H1 (cell line): ENCODE data around the gene SEMA5B.

ENCODE experiments used
- BACH1 ChIP-seq: IDR thresholded peaks from 2 replicates; pipeline ENCODE4 v1.6.1; 2012; ENCODE audit warnings: low read length, improper control_type of control experiment
- CTCF ChIP-seq, 3 experiments: IDR thresholded peaks; 1 replicate in 2 of 3; 2 replicates in 1 of 3; pipeline versions ENCODE4 v1.5.1 to v1.6.1; 2011; ENCODE audit warnings: low read length in 3 of 3, mild to moderate bottlenecking in 3 of 3, inconsistent platforms in 2 of 3, low read depth in 1 of 3, moderate library complexity in 1 of 3; ENCODE audit not compliant: insufficient read depth in 1 of 3; ENCODE audit errors: control extremely low read depth in 1 of 3
- EGR1 ChIP-seq: IDR thresholded peaks from 2 replicates; pipeline ENCODE4 v1.6.1; 2011; ENCODE audit warnings: low read depth, low read length, borderline replicate concordance
- EP300 ChIP-seq, 2 experiments: IDR thresholded peaks; 1 replicate in 1 of 2; 2 replicates in 1 of 2; pipeline ENCODE4 v1.6.1; 2011 to 2012; ENCODE audit warnings: low read depth in 2 of 2, low read length in 2 of 2, mild to moderate bottlenecking in 2 of 2, borderline replicate concordance in 1 of 2, inconsistent platforms in 1 of 2, moderate library complexity in 1 of 2
- POLR2A ChIP-seq, 2 experiments: IDR thresholded peaks; 1 replicate in 1 of 2; 2 replicates in 1 of 2; pipeline ENCODE4 v1.6.1; 2011; ENCODE audit warnings: low read depth in 2 of 2, low read length in 2 of 2, mild to moderate bottlenecking in 2 of 2; ENCODE audit errors: control extremely low read depth in 1 of 2
- POLR2AphosphoS5 ChIP-seq: IDR thresholded peaks from 2 replicates; pipeline ENCODE4 v1.6.1; 2011; ENCODE audit warnings: low read depth, low read length
- RNF2 ChIP-seq: fragments of 200-900, 300-1000 bp; sonication (generic); IDR thresholded peaks from 2 replicates; pipeline ENCODE4 v1.7.1; 2016; ENCODE audit warnings: borderline replicate concordance, low read depth, mild to moderate bottlenecking, antibody characterized with exemption, low read length; ENCODE audit not compliant: poor library complexity, severe bottlenecking; ENCODE audit errors: missing control alignments
- SIN3A ChIP-seq, 2 experiments: IDR thresholded peaks in 1 of 2; conservative IDR thresholded peaks in 1 of 2; 2 replicates each; pipeline ENCODE4 v1.6.1; 2011 to 2012; ENCODE audit warnings: low read length in 2 of 2, improper control_type of control experiment in 1 of 2, low read depth in 1 of 2, mild to moderate bottlenecking in 1 of 2
- SP1 ChIP-seq: IDR thresholded peaks from 2 replicates; pipeline ENCODE4 v1.6.1; 2011; ENCODE audit warnings: low read depth, low read length
- SRF ChIP-seq: IDR thresholded peaks from 2 replicates; pipeline ENCODE4 v1.6.1; 2011; ENCODE audit warnings: mild to moderate bottlenecking, low read depth, low read length, moderate library complexity
- TF ChIP-seq, protein P1 (sequence below): IDR thresholded peaks from 2 replicates; pipeline ENCODE4 v1.6.1; 2011; ENCODE audit warnings: low read length, improper control_type of control experiment
- TF ChIP-seq, protein P2 (sequence below): IDR thresholded peaks from 2 replicates; pipeline ENCODE4 v1.6.1; 2012; ENCODE audit warnings: inconsistent platforms

DNA sequence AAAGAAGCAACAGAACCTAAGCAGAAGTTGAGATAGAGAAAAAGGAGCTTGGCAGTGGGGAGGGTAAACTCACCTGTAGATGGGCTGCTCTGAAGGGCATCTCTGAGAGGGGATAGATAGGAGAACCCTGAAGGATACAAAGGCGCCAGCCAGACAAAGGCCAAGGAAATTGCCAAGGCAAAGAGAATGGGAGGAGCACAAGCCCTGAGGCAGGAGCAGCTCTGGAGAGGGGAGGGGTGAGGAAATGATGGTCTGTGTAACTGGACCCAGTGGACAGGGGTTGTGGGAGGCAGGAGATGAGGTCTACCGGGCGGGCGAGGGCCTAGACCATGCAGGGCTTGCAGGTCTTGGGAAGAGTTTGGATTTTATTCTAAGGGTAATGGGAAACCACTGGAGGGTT is 36.9 kb upstream of the SEMA5B start:
- TF ChIP-seq EGR1 (no peak), SIN3A (conservative IDR thresholded peaks at IDR 0.05 in 1 of 2, IDR thresholded peaks at IDR 0.05 in 1 of 2; ENCODE audit: low read depth in 1 of 2, low read length in 2 of 2) (no peak), CTCF (IDR thresholded peaks at IDR 0.05; ENCODE audit: control extremely low read depth in 1 of 3, insufficient read depth in 1 of 3, low read depth in 1 of 3, low read length in 3 of 3) (no peak), POLR2AphosphoS5 (no peak), RNF2 (no peak), SP1 (no peak), POLR2A (IDR thresholded peaks at IDR 0.05; ENCODE audit: control extremely low read depth in 1 of 2, low read depth in 2 of 2, low read length in 2 of 2) (no peak), EP300 (IDR thresholded peaks at IDR 0.05; ENCODE audit: borderline replicate concordance in 1 of 2, low read depth in 2 of 2, low read length in 2 of 2) (no peak), SRF (no peak), BACH1 (no peak)
- TF ChIP-seq, protein P1, sequence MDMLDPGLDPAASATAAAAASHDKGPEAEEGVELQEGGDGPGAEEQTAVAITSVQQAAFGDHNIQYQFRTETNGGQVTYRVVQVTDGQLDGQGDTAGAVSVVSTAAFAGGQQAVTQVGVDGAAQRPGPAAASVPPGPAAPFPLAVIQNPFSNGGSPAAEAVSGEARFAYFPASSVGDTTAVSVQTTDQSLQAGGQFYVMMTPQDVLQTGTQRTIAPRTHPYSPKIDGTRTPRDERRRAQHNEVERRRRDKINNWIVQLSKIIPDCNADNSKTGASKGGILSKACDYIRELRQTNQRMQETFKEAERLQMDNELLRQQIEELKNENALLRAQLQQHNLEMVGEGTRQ, result no peak
- TF ChIP-seq, protein P2, sequence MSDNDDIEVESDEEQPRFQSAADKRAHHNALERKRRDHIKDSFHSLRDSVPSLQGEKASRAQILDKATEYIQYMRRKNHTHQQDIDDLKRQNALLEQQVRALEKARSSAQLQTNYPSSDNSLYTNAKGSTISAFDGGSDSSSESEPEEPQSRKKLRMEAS, result no peak
